HepG2 (cell line): ENCODE results near the gene LYPLA2. TPM values are rescaled to one million over a fixed set of nuclear protein-coding genes. Genes with fewer than 3 reads are reported as not detected.

ENCODE experiments used
- AGO2 ChIP-seq: fragments of 200-400 bp; formaldehyde crosslinking; optimal IDR thresholded peaks from 2 replicates; pipeline ENCODE3; 2017; ENCODE audit warnings: mild to moderate bottlenecking, low read depth, low read length, moderate library complexity
- ARNTL ChIP-seq: sonication (generic); formaldehyde crosslinking; IDR thresholded peaks from 2 replicates; pipeline ENCODE4 v1.4.0; 2020; ENCODE audit warnings: mild to moderate bottlenecking, missing genetic modification reagents
- BHLHE40 ChIP-seq: IDR thresholded peaks from 2 replicates; pipeline ENCODE4 v1.6.1; 2011; ENCODE audit warnings: low read length, improper control_type of control experiment
- CREM ChIP-seq, 2 experiments: sonication (generic) in 1 of 2; formaldehyde crosslinking in 1 of 2; IDR thresholded peaks; 2 replicates each; pipeline versions ENCODE4 v1.4.0 to v1.6.1; 2016 to 2020; ENCODE audit warnings: antibody characterized with exemption in 1 of 2, mild to moderate bottlenecking in 1 of 2, missing genetic modification reagents in 1 of 2
- DDIT3 ChIP-seq: sonication (generic); formaldehyde crosslinking; IDR thresholded peaks from 2 replicates; pipeline ENCODE4 v1.4.0; 2020; ENCODE audit warnings: mild to moderate bottlenecking, missing genetic modification reagents
- DMAP1 ChIP-seq: IDR thresholded peaks from 2 replicates; pipeline ENCODE4 v1.6.1; 2016
- E2F2 ChIP-seq: sonication (generic); formaldehyde crosslinking; IDR thresholded peaks from 2 replicates; pipeline ENCODE4 v1.4.0; 2020; ENCODE audit warnings: missing genetic modification reagents, borderline replicate concordance
- NFE2L2 ChIP-seq: fragments of 150-350 bp; IDR thresholded peaks from 2 replicates; pipeline ENCODE4 v1.6.1; 2014; ENCODE audit warnings: low read length
- PBX2 ChIP-seq: IDR thresholded peaks from 2 replicates; pipeline ENCODE4 v1.6.1; 2016; ENCODE audit warnings: control low read depth
- PRDM10 ChIP-seq: sonication (generic); formaldehyde crosslinking; IDR thresholded peaks from 2 replicates; pipeline ENCODE4 v1.4.0; 2020; ENCODE audit warnings: low read depth, missing genetic modification reagents
- RBFOX2 ChIP-seq: fragments of 200-400 bp; formaldehyde crosslinking; IDR thresholded peaks from 2 replicates; pipeline ENCODE4 v1.6.1; 2017; ENCODE audit warnings: low read depth, mild to moderate bottlenecking, low read length
- SRSF9 ChIP-seq: fragments of 200-400 bp; formaldehyde crosslinking; IDR thresholded peaks from 2 replicates; pipeline ENCODE4 v1.6.1; 2018; ENCODE audit warnings: borderline replicate concordance, mild to moderate bottlenecking, low read depth, low read length; ENCODE audit not compliant: insufficient read depth, poor library complexity, severe bottlenecking
- TERF1 ChIP-seq: sonication (generic); formaldehyde crosslinking; IDR thresholded peaks from 2 replicates; pipeline ENCODE4 v1.8.0; 2022; ENCODE audit warnings: mild to moderate bottlenecking, missing genetic modification reagents, moderate library complexity
- THYN1 ChIP-seq: sonication (generic); formaldehyde crosslinking; IDR thresholded peaks from 2 replicates; pipeline ENCODE4 v1.8.1; 2023; ENCODE audit warnings: low read depth, mild to moderate bottlenecking, moderate library complexity, missing genetic modification reagents, borderline replicate concordance
- ZBTB46 ChIP-seq: sonication (generic); formaldehyde crosslinking; IDR thresholded peaks from 2 replicates; pipeline ENCODE4 v1.4.0; 2020; ENCODE audit warnings: mild to moderate bottlenecking, missing genetic modification reagents, borderline replicate concordance
- ZKSCAN1 ChIP-seq: fragments of 150-350 bp; IDR thresholded peaks from 2 replicates; pipeline ENCODE4 v1.6.1; 2014; ENCODE audit warnings: low read length
- ZNF264 ChIP-seq: sonication (generic); formaldehyde crosslinking; IDR thresholded peaks from 2 replicates; pipeline ENCODE4 v1.4.0; 2020; ENCODE audit warnings: missing genetic modification reagents
- ZNF607 ChIP-seq: sonication (generic); formaldehyde crosslinking; IDR thresholded peaks from 2 replicates; pipeline ENCODE4 v1.5.1; 2020; ENCODE audit warnings: missing genetic modification reagents, mild to moderate bottlenecking, borderline replicate concordance
- polyA plus RNA-seq, 8 experiments: library from polyadenylated mRNA; depleted of rRNA in 3 of 8; stranded (reverse) in 7 of 8; unstranded in 1 of 8; fragments of >200 nt; fragmentation: Illumina TruSeq in 4 of 8; extraction: Trizol in 4 of 8; gene quantifications; 2 replicates each; pipeline versions ENCODE4 v1.2.1 to v1.2.3, GENCODE V29; 2011 to 2016; ENCODE audit warnings: low read depth in 4 of 8, missing spikeins in 1 of 8, mixed read lengths in 1 of 8; ENCODE audit not compliant: insufficient read depth in 1 of 8
- total RNA-seq, 5 experiments: library from RNA; depleted of rRNA; stranded (reverse); fragments of >200 nt; fragmentation: Illumina TruSeq; extraction: Trizol; gene quantifications; 2 replicates each; pipeline ENCODE4 v1.2.3, GENCODE V29; 2016; ENCODE audit warnings: low read depth in 1 of 5

The LYPLA2 gene
- total and polyA plus RNA-seq, 2 of the 13 experiments (the other 11 are each of a cell fraction or from before 2014, with no cell fraction given): 72.1 to 73.2 TPM

GRCh38 chr1:23799570-23800399 is 8.8 kb downstream of the LYPLA2 start (continued):
- TF ChIP-seq E2F2 (CRISPR knock-in tag) (no peak), CREM (IDR thresholded peaks at IDR 0.05) (0 out of 2 replicates have a peak, but pooled peaks have one; percentile 37), CREM (CRISPR knock-in tag; IDR thresholded peaks at IDR 0.05) (no peak), AGO2 (peak; percentile 69), ARNTL (CRISPR knock-in tag) (no peak), RBFOX2 (peak; percentile 16), BHLHE40 (no peak), SRSF9 (no peak), THYN1 (CRISPR knock-in tag) (no peak), DDIT3 (no peak), ZNF264 (CRISPR knock-in tag) (no peak), PBX2 (no peak), NFE2L2 (no peak), ZNF607 (CRISPR knock-in tag) (no peak), DMAP1 (CRISPR knock-in tag) (peak; percentile 61; the same call in 1 of the 2 replicates), TERF1 (CRISPR knock-in tag) (no peak), ZKSCAN1 (no peak), PRDM10 (CRISPR knock-in tag) (no peak), ZBTB46 (CRISPR knock-in tag) (no peak)
